ENCODE results near the gene NAA25.
"Not testable (repeated sequence)": the region's sequence is repeated elsewhere in the genome, so short reads cannot be mapped to it uniquely, and the experiment has no call there.

NAA25 gene

DNA sequence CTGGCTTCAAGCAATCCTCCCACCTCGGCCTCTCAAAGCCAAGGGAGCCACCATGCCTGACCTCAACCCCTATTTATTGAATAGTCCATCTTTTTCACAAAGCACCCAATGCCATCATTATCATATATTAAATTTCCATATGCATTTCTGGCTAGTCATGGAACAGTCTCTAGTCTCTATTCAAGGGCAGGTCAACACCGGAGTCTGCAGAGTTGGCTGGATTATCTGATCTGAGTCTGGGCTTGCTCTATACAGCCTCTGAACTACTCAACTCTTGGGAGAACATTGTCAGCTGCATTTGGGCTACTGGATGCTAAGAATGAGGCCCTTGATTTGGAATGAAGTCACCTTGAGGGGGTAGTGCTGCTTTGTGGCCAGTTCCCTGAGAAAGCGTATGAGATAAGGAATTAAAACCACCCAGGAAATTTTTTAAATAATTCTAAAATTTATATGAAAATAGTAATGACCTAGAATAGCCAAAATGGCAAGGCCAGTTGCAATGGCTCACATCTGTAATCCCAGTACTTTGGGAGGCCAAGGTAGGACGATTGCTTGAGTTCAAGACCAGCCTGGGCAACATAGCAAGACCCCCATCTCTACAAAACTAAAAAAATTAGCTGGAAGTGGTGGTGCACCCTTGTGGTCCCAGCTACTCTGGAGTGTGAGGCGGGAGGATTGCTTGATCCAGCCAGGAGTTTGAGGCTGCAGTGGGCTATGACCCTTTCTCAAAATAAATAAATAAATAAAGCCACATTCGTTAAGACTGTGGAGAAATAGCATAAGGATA, 6.9 kb upstream of the NAA25 start:
- no peak for DNase-seq

DNA sequence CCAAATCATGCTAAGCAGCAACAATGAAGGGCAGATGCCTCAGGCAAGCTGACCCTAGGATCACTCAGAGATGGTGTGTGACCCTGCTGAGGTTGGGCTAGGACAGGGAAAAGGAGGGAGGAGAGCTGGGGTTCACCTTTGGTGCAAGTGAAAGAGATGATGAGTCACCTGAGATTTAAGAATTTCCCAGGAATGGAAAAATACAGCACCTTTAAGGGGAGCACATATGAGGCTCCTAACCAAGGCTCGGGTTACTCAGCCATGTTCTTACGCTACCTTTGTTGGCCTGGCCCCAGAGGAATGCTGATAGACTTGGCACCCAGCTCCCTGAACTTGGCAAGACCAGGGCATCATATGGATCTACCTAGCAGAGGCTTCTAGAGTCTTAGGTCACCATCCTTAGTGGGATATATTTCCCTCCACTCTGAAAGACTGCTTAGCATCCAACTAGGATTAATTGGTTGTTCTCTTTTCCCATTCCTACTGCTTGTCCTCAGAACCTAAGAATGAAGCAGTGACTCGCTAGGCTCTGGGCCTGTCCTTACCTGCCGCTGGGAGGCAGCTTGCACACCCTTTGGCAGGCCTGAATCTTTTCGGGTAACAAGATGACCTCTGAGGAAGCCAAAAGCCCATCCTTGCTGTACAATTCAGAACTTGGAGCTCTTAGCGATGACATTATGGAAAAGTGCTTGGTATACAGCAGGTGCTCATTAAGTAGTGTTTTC, 4.0 kb upstream of the NAA25 start:
- no peak for DNase-seq

DNA sequence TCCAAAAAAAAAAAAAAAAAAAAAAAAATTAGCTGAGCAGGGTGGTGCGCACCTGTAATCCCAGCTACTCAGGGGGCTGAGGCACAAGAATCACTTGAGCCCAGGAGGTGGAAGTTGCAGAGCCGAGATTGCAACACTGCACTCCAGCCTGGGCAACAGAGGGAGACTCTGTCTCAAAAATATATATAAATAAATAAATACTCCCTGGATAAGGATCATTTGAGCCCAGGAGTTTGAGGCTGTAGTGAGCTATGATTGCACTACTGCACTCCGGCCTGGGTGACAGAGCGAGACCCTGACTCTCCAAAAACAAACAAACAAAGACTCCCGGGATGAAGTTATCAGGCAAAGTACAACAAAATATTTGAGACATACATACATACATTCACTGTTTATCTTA, 3.3 kb upstream of the NAA25 start:
- no peak for DNase-seq

DNA sequence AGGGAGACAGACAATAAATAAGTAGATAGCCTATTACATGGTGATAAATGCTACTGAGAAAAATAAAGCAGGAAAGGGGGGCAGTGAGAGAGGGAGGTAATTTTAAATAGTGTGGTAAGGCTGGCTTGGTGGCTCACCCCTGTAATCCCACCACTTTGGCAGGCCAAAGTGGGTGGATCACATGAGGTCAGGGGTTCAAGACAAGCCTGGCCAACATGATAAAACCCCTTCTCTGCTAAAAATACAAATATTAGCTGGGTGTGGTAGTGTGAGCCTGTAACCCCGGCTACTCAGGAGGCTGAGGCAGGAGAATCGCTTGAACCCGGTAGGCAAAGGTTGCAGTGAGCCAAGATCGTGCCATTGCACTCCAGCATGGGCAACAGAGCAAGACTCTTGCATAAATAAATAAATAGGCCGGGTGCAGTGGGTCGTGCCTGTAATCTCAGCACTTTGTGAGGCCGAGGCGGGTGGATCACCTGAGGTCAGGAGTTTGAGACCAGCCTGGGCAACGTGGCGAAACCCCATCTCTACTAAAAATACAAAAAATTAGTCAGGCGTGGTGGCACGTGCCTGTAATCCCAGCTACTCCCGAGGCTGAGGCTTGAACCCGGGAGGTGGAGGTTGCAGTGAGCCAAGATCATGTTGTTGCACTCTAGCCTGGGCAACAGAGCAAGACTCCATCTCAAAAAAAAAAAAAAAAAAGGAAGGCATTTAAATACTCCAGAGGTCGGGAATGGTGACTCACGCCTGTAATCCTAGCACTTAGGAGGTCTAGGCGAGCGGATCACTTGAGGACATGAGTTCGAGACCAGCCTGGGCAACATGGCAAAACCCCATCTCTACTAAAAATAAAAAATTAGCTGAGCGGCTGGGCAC, 2.4 kb upstream of the NAA25 start:
- not testable (repeated sequence) for DNase-seq

DNA sequence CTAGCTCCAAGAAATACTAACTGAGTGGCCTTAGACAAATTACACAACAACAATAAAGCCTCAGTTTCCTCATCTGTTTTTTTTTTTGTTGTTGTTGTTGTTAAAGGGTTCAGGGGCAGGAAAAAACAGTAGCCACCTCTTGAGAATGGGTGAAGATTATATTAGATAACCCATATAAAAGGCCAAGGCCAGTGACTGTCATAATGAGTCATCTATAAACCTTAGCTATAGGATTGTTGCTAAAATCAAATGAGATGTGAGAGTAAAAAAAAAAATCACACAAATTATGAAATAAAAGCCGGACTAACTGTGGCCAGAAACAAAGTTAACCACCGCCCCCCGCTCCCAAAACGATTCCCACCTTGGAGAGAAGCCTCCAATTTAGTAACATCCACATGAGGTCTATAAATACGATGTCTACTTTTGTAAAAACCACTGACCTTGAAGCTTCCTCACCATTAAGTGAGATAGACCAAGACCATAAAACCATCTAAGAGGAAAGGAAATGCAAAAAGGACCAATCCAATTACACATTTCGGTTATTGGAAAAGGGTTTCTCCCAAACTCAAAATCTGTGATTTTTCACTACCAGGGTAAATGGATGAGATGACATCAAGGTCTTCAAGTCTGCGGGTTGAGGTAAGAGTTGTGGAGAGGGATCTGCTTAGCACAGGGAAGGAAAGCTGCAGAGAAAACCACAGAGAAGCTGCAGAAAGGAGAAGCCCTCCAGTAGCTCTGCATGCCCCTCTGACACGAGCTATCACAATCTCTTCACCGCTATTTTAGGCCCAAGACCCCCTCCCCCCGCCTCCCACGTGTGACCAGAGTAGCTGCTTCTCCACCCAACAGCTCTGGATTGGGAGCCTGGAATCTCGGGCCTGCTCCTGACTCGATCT, 1.0 kb downstream of the NAA25 start:
- no peak for DNase-seq

DNA sequence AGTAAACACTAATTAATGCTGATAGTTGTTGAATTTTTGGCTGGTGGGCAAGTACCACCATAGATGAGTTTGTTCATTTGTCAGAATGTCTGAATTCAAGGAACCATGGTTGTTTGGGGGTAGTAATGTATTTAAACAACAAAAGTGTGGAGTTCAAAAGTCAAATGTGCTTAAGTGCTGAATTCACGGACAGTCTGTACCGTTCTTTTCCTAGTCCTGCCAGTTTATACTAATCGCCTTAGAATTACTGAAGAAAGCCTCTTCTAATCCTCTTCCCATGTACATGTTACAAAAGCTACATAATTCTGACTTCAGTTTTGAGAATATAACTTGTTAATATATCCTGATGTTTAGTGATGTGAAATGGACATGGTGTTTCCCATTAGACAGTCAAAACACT, 2.7 kb downstream of the NAA25 start:
- DNase-seq: no peak

DNA sequence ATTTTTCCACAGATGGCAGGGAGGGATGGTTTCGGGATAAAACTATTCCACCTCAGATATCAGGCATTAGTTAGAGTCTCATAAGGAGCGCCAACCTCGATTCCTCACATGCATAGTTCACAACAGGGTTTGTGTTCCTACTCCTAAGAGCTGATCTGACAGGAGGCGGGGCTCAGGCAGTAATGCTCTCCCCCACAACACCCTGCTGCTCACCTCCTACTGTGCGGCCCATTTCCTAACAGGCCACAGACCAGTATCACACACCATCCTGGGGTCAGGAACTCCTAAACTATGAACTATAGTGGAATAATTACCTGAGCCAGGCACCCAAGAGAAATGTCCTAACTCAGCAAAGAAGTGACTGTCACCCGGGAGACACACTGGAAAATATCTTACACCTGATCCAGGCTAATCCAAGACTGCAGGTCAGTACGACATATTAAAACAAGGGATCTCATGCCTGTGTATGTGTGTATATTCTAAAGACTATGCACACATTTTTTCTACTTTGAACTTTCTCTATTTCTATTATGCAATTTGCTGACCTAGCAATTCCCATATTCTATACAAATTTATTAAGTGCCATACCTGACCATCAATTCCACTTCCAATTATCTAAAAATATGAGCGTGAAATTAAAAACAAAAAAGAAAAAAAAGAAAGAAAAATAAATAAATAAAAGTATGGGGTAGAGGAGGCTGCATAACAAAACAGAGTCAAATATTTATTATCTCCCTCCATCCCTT, 4.7 kb downstream of the NAA25 start:
- DNase-seq: no peak

DNA sequence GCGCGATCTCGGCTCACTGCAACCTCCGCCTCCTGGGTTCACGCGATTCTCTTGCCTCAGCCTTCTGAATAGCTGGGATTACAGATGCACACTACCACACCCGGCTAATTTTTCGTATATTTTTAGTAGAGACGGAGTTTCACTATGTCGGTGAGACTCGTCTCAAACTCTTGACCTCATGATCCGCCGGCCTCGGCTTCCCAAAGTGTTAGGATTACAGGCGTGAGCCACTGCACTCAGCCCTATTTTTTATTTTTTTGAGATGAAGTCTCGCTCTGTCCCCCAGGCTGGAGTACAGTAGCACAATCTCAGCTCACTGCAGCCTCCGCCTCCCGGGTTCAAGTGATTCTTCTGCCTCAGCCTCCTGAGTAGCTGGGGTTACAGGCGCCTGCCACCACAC, 5.8 kb downstream of the NAA25 start:
- DNase-seq: not testable (repeated sequence)

DNA sequence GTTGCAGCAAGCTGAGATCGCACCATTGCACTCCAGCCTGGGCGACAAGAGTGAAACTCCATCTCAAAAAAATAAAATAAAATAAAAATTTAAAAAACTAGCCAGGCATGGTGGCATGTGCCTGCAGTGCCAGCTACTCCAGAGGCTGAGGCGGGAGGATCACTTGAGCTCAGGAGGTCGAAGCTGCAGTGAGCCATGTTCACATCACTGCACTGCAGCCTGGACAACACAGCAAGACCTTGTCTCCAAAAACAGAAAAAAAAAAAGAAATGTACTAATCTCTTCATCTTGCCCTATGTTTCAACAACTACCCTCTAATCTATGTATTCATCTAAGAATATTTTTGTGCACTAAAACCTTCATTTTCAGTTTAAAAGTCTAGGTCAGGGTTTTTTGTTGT, 6.5 kb downstream of the NAA25 start:
- DNase-seq: no peak

DNA sequence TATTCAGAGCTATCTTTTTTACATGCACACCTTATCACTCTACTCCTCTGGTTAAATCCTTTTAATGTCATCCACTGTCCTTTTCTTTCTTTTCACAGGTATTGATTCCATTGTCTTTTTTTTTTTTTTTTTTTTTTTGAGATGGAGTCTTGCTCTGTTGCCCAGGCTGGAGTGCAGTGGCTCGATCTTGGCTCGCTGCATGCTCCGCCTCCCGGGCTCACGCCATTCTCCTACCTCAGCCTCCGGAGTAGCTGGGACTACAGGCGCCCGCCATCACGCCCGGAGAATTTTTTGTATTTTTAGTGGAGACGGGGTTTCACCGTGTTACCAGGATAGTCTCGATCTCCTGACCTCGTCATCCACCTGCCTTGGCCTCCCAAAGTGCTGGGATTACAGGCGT, 8.1 kb downstream of the NAA25 start:
- DNase-seq: not testable (repeated sequence)

DNA sequence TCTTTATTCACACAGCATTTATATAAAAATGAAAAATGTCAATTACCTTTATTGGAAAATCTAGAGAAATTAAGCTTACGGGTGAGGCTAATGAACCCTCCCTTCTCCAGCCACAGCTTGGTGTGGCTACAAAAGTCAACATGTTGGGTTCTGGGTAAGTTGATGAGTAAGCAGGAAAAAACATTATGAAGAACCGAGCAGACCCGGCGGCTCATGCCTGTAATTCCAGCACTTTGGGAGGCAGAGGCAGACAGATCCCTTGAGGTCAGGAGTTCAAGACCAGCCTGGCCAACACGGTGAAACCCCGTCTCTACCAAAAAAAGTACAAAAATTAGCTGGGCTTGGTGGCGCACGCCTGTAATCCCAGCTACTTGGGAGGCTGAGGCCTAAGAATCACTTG, 10.9 kb downstream of the NAA25 start:
- no peak for DNase-seq

DNA sequence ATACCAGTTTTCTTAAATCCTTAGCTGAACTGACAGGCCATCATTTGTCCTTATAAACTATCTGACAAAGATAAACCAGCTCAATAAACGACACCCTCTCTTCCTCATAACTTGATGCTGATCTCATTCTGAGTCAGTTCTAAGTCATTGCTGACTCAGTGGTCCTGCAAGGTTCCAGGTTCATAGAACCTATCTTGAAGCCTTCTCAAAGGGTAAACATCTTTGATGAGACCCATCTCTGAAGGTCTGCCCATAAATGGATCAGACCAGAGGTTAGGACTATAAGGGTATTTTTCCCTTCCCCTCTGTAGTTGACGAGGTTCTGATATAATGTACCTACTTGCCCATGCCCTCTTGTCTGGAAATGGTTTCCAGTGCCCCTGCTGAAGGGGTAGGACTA, 11.9 kb downstream of the NAA25 start:
- DNase-seq: no peak

DNA sequence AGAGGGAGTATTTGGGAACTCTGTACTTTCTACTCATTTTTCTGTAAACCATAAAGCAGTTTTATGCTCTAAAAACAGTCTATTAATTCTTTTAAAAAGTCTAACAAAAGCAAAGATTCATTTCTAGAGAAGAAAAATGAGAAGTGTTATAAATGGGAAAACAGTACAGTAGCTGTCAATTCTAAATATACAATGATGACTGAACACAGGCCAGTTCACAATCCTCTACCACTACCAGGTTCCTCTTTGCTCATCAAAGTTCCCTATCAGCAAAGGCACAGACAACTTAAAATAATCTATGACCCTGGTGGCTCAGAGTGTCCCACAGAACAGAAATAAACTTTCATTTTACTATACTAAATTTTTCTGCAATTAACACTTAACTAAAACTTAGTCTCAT, 12.5 kb downstream of the NAA25 start:
- no peak for DNase-seq

DNA sequence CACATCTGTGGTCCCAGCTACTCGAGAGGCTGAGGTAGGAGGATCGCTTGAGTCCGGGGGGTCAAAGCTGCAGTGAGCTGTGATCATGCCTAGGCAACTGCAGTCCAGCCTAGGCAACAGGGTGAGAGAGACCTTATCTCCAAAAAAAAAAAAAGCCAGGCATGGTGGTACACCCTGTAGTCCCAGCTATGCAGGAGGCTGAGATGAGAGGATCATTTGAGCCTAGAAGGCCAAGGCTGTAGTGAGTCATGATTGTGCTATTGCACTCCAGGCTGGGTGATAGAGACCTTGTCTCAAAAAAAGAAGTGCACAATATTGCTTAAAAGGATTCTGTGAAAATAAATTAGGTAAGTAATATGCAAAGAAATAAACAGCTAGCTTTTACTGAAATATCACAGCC, 17.0 kb downstream of the NAA25 start:
- DNase-seq: no peak

DNA sequence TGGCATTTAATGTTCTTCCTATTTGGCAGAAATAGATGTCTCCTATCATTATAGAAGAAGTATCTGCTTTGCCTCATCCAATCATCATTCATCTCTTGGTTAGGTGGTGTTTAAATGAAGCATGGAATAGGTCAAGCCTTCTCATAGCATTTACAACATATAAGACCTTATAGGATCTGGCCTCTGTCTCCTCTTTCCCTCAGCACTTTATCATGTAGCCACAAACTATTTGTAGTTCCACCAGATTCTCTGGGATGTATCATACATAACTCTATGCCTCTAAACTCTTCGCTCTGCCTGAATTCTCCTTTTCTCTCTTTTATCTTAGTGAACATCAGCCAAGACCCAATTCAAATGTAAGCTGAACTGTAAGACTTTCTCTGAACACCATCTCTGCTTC, 20.7 kb downstream of the NAA25 start:
- DNase-seq: no peak

DNA sequence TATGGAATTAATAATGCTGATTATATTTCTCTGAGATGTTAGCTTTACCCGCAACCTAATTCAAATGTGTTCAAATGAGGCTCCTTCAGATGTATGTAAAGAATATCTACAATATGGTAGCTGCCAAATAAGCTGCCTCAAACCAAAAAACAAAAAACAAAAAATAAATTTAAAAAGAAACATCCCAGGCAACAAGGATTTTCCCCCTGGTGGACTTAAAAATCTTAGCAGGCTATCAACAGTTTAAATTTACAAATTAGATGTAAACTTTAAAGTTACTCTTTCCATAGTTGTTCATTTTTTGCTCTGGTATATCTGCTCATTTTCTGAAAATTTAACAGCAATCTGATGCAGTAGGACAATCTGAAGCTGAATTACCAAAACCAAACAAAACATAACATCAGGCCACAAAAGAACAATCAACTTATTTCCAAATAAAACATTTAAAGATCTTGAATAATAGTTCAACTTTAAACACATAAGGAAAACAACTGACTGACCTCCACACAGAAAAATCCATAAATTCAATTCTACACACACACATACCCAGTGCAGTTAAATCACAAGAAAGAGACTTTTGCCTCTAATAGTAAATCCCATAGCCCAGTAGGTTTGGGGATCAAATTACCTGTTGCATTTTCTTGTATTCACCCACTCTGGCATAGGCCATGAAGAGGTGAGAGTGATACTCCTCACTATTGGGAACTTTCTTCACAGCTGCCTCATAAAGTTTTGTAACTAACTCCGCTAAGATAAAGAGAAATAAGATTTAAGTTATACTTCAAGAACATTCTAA, 21.3 kb downstream of the NAA25 start:
- DNase-seq: no peak

DNA sequence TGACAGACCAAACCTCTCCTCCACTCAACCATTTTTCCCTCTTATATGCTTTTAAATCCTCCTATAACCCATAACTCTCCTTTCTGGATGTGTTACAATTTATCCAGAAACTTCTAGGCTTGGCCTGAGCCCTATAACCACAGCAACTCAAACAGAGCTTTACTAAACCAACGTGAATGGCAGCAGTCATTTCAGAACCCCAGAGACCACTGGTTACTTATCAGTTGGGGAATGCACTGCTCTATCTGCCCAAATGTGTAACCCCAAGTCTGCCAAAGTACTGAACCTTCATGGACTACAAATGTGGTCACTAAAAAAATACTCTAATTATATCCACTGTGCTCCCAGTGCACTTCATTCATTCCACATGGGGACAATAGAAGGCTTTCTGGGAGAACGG, 42.0 kb downstream of the NAA25 start:
- DNase-seq: no peak

DNA sequence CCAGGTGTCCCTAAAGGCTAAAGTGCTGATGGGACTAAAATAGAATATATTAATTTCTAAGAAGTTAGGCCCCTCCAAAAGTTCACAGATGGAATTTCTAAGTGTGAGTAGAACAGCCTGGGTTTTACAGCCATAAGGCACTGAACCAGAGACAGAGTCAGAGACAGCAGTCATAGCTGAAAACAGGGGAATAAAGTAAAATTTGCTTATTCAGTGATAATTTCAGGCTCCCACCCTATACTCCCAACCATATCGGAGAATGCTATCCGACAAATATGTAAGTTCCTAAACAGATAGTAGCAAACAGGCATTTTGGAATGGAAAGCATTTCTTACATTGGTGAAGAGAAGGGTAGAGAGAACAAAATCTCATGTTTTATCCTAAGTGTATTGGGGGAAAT, 45.3 kb downstream of the NAA25 start:
- no peak for DNase-seq

DNA sequence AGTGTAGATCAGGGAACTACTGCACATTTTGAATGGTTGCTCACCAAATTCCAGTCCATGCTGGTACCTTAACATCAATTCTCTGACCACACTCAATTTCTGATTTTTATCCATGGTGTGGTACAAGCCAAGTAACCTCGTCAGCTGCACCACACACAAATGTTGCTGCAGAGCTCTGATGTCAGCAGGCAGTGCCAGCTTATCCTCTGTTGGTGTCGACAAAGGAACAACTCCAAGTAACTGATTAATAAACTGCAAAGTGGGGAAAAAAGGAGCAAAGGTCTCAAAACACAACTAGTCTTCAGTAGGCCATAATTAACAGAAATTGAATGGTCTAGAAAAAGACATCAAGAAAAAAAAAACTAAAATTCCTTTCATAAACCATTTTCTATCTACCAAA, 47.4 kb downstream of the NAA25 start:
- DNase-seq: no peak

DNA sequence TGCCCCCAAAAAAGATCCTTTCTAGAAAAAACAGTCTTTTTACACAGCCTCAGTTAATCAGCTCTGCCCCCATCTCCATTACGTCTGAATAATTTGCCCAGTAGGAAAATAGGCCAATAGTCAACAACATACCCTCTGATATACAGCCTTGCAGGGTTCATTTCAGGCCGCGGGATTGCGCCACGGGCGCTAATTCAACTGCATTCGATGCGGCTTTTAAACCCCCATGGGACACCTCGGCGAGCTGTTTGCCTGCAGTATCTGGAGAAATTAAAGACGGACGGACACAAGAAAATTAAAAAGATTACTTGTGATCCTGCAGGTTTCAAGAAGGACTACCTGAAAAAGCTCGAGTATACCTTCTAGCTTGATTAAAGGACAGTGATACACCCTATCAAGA, 59.2 kb downstream of the NAA25 start:
- no peak for DNase-seq

DNA sequence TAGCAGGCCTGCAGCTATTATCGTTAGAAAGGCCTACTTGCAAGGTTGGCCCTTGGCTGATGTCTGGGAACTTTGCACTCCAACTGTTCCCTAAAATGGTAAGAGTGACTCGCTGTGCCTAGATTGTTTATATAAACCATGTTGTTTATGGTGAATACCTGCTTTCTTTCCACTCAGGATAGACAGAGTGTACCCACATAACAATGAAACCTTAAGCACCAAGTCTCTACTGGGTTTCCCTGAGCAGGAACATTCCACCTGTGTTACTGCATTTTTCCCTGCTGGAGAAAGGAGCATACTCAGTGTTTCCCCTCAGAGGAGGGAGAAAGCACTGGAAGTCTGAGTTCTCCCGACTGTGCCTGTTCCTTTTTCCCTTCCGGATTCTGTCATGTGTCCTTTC, 62.6 kb downstream of the NAA25 start:
- no peak for DNase-seq

Measured in NK-92 treated with Interleukin-12 subunit alpha and Interleukin-12 subunit beta, amount 100 ng/mL, for 24 hours (cell line).